Coronary artery (tissue), 2 donors: ENCODE measurements around the gene NR3C1.

ENCODE experiments used
- DNase-seq: peaks from one replicate; pipeline ENCODE4 v3.0.0-alpha.2; 2017; ENCODE audit warnings: low spot score
- H3K27ac ChIP-seq, 2 donors: fragments of 200-600 bp; sonication (generic); one replicate each; pipeline ENCODE4 v1.5.1; 2016 to 2019
- H3K4me3 ChIP-seq: fragments of 200-600 bp; sonication (generic); 2 replicates; pipeline ENCODE4 v1.5.1; 2016; ENCODE audit warnings: mild to moderate bottlenecking, moderate library complexity
- TF ChIP-seq, protein P1 (sequence below): fragments of 200-600 bp; sonication (generic); IDR thresholded peaks from one replicate; pipeline ENCODE4 v1.5.1; 2019; ENCODE audit warnings: antibody characterized with exemption

Gene NR3C1

DNA sequence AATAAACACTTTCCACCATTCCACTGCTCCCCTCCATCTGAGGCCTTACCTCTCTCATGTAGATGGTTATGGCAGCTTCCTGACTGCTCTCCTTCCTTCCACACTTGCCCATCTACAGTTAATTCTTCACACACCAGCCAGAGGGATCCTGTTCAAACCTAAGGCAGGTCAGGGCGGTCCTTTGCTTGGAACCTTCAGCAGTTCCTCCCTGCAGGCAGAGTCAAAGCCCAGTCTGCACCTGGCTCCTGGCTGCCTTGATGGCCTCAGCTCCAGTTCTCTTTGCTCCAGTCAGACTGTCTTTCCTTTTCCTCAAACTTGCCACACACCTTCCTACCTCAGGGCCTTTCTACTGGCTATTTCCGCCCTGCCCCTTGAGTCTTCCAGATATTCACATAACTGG is 30.2 kb upstream of the NR3C1 start:
- no peak overlapping the region for H3K4me3 ChIP-seq

DNA sequence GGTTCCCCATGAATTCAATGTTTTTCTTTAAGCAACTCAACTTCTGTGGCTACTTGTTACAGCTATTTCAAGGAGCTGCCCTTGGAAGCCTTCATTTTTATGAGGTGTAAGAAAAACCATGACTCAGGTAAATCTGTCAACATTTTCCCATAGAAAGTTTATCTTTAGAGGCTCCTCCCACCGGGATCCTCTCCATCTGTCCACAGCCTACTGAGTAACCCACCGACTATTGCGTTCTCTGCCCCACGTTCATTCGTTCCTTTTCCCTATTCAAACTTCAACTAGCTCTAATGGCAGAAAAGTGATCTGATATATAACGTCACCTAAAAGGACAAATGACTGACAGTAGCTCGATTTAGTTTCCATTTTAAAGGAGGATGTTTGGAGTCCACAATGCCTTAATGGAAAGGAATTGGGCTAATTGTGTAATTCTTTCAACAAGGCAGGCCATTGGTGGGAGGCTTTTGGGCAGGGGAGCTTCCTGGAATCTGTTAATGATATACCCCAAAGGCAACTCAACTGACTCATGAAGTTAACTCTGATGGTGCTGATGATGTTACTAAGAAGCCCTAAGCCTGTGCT is 29.3 kb upstream of the NR3C1 start:
- H3K27ac ChIP-seq, result no peak overlapping the region
- DNase-seq, result no peak
- H3K4me3 ChIP-seq, result no peak overlapping the region
- TF ChIP-seq, protein P1, sequence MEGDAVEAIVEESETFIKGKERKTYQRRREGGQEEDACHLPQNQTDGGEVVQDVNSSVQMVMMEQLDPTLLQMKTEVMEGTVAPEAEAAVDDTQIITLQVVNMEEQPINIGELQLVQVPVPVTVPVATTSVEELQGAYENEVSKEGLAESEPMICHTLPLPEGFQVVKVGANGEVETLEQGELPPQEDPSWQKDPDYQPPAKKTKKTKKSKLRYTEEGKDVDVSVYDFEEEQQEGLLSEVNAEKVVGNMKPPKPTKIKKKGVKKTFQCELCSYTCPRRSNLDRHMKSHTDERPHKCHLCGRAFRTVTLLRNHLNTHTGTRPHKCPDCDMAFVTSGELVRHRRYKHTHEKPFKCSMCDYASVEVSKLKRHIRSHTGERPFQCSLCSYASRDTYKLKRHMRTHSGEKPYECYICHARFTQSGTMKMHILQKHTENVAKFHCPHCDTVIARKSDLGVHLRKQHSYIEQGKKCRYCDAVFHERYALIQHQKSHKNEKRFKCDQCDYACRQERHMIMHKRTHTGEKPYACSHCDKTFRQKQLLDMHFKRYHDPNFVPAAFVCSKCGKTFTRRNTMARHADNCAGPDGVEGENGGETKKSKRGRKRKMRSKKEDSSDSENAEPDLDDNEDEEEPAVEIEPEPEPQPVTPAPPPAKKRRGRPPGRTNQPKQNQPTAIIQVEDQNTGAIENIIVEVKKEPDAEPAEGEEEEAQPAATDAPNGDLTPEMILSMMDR, result no peak

More for the DNA sequence above, 30.2 kb upstream of the NR3C1 start:
- no peak overlapping the region for H3K27ac ChIP-seq
- TF ChIP-seq, protein P1, result no peak
- no peak for DNase-seq

DNA sequence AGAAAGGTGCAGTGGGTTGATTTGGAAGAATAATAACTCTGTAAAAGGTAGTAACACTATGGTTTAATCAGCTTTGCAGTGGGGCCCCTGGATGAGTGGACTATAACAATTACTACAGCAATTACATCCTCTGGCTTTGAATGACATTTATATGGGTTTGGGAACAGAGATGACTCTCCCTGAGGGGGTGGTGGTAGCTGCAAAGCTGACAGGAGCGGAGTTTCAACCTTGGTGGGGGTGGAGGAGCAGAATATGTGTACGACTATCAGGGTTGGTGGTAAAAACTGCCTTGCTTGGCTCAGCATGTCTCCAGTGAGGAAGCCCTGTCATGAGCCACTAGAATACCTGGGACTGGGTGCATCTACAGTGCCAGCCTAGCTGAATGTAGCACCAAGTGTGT is 28.3 kb upstream of the NR3C1 start:
- H3K27ac ChIP-seq, result no peak overlapping the region
- no peak for DNase-seq
- TF ChIP-seq, protein P1, result no peak
- H3K4me3 ChIP-seq, result no peak overlapping the region

DNA sequence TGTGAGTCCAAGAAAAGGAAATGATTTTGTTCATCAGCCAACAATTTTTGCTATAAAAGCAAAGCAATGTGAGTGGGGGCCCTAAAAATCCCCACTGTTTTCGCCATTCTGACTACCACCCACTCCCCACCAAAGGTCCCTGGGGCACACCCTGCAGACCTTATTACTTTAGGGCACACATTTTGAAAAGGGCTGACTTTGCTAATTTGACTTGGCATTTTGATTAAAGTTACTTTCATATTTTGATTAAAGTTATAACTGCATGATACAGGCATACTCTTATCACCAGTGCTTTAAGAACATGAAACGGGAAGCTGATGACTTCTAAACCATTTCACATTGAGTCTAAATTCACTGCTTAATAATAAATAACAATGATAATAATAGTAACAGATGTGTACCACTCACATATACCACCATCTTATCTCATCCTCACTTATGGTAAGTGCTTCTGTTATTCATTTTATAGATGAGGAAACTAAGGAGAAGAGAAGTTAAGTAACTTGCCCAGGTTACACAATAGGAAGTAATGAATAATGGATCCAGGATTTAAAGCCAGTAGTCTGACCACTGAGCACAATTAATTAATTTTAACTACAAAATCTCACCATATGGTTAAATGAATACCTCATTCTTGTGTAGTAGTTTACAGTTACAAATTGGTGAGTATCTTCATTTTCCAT is 25.4 kb upstream of the NR3C1 start:
- TF ChIP-seq, protein P1, result no peak
- DNase-seq, result no peak
- Histone ChIP-seq H3K4me3 (no peak overlapping the region), H3K27ac (no peak overlapping the region)

DNA sequence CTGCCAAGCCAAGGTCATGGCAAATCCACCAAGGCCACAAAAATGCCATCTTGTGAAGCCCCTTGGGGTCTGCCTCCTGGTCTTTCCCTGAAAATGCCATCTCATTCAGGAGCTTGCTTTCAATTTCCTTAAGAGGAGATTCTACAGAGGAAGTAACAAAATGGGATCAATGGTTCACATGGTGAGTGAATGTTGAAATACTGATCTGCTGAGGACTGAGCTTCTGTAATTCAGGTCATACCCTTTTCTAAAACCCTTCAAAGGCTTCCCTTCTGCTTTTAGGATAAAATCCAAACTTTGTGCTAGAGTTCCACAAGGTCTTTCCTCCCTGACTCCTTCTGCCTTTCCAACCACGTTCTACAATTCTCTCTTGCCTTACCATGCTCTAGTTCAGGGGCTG is 24.7 kb upstream of the NR3C1 start:
- TF ChIP-seq, protein P1, result no peak
- H3K27ac ChIP-seq, result no peak overlapping the region
- no peak for DNase-seq
- no peak overlapping the region for H3K4me3 ChIP-seq

DNA sequence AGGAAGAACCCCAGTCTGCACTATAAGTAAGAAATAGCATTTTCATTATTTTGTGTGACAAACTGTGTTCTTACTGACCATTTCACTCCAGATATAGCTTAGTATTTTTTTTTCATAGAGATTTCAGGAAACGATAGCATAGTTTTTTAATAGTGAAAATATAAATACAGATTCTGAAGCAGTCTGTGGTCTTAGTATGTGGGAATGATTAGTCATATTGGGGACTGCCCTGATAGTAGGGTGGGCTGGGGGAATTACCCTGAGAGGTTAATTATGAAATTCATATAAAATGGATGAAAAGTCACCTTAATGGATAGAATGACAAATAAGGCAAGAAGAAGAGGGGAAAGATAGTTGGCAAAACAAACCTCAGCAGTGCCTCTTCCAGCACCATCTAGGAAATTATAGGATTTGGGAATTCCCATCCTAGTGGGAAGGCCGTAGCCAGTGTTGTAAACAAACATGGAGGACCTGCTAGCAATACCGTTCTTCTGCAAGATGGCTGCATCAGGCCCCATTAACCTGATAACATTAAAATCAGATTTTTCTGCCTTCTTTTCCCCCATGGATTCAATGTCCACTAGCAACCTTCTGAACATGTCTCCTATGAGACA is 23.7 kb upstream of the NR3C1 start:
- no peak for DNase-seq
- TF ChIP-seq, protein P1, result no peak

More for the DNA sequence above, 23.7 kb upstream of the NR3C1 start:
- Histone ChIP-seq H3K4me3 (no peak overlapping the region), H3K27ac (no peak overlapping the region)
